OCI-LY3 (cell line): ENCODE measurements around the gene MBOAT7.
A peak's percentile ranks its signal among the peaks of the same experiment; 100 is the strongest.

Source experiments
- H2AFZ ChIP-seq: fragments of 200-600, 300-600 bp; shearing (Covaris generic); 2 replicates; pipeline ENCODE4 v1.6.0; 2014; ENCODE audit warnings: antibody characterized with exemption, low read depth, low read length
- H3K27ac ChIP-seq: fragments of 200-600, 300-600 bp; sonication (generic); 2 replicates; pipeline ENCODE4 v1.5.1; 2014; ENCODE audit warnings: mild to moderate bottlenecking, low read length, moderate library complexity, mixed read lengths
- H3K27me3 ChIP-seq: fragments of 200-600, 300-600 bp; sonication (generic); 2 replicates; pipeline ENCODE4 v1.6.1; 2014; ENCODE audit warnings: low read depth, low read length, mixed read lengths
- H3K36me3 ChIP-seq: fragments of 200-600, 300-600 bp; sonication (generic); replicated peaks from 2 replicates; pipeline ENCODE3; 2014; ENCODE audit warnings: low read depth, low read length, mixed read lengths
- H3K4me1 ChIP-seq: fragments of 300-600, 200-600 bp; sonication (generic); 2 replicates; pipeline ENCODE4 v1.6.1; 2014; ENCODE audit warnings: low read length, mixed read lengths
- H3K4me2 ChIP-seq: fragments of 200-600, 300-600 bp; sonication (generic); 2 replicates; pipeline ENCODE4 v1.6.1; 2014; ENCODE audit warnings: low read length, mixed read lengths
- H3K4me3 ChIP-seq: fragments of 300-600, 200-600 bp; sonication (generic); 2 replicates; pipeline ENCODE4 v1.5.1; 2014; ENCODE audit warnings: antibody characterized with exemption, mild to moderate bottlenecking, low read length, moderate library complexity
- H3K79me2 ChIP-seq: fragments of 300-600, 200-600 bp; shearing (Covaris generic); 2 replicates; pipeline ENCODE4 v1.6.1; 2014; ENCODE audit warnings: mild to moderate bottlenecking, low read length, mixed read lengths
- H3K9ac ChIP-seq: fragments of 300-600, 200-600 bp; shearing (Covaris generic); 2 replicates; pipeline ENCODE4 v1.6.0; 2014; ENCODE audit warnings: mild to moderate bottlenecking, low read length, moderate library complexity
- H3K9me3 ChIP-seq: fragments of 200-600, 300-600 bp; shearing (Covaris generic); 2 replicates; pipeline ENCODE4 v1.6.1; 2014; ENCODE audit warnings: low read length, mixed read lengths; ENCODE audit not compliant: insufficient read depth
- H4K20me1 ChIP-seq: fragments of 200-600, 300-600 bp; sonication (generic); 2 replicates; pipeline ENCODE4 v1.6.1; 2016; ENCODE audit warnings: low read length, mixed read lengths; ENCODE audit not compliant: insufficient read depth
- EZH2phosphoT487 ChIP-seq: fragments of 200-600 bp; shearing (Covaris generic); IDR thresholded peaks from 2 replicates; pipeline ENCODE4 v1.6.1; 2018; ENCODE audit warnings: antibody characterized with exemption, mixed run types, low read depth
- TF ChIP-seq, protein P1 (sequence below): fragments of 200-600, 300-600 bp; sonication (generic); IDR thresholded peaks from 2 replicates; pipeline ENCODE4 v1.5.1; 2014; ENCODE audit warnings: antibody characterized with exemption, low read length, low read depth

Gene MBOAT7

DNA sequence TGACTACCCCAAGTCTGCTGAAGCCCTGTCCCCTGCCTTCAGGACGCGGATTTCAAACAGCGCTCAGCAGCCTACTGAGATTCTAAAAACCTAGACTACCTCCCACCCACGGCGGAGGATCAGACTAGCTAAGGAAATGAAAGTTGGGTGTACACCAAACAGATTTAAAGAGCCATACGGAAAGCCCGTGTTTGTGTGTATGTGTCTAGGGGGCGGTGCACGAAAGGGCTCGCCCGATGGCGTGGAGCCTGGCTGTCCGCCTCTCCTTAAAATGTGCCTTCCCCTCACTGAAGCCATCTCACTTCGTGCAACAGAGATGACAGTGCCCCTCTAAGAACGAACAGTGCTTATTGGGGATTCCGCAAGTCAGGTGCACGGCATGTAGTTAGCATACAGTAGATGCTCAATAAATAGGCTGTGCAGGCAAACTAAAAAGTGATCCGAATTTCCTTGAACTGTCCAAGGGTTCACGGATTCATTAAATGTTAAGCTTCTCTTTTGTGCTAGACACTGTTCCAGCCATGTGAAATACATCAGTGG lies 30.5 kb downstream of the MBOAT7 start:
- H3K9me3 ChIP-seq: no peaks in the 10 kb centered on the region
- H3K79me2 ChIP-seq: peaks cover 18% of the 10 kb centered on the region
- peak overlapping the region; percentile 74 for H3K27ac ChIP-seq
- TF ChIP-seq, protein P1, sequence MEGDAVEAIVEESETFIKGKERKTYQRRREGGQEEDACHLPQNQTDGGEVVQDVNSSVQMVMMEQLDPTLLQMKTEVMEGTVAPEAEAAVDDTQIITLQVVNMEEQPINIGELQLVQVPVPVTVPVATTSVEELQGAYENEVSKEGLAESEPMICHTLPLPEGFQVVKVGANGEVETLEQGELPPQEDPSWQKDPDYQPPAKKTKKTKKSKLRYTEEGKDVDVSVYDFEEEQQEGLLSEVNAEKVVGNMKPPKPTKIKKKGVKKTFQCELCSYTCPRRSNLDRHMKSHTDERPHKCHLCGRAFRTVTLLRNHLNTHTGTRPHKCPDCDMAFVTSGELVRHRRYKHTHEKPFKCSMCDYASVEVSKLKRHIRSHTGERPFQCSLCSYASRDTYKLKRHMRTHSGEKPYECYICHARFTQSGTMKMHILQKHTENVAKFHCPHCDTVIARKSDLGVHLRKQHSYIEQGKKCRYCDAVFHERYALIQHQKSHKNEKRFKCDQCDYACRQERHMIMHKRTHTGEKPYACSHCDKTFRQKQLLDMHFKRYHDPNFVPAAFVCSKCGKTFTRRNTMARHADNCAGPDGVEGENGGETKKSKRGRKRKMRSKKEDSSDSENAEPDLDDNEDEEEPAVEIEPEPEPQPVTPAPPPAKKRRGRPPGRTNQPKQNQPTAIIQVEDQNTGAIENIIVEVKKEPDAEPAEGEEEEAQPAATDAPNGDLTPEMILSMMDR: no peak
- TF ChIP-seq EZH2phosphoT487: no peak
- H2AFZ ChIP-seq: peak overlapping the region; percentile 48; the same call in 1 of the 2 replicates
- H3K4me3 ChIP-seq: peak overlapping the region; percentile 81
- peak overlapping the region; percentile 70 for H3K9ac ChIP-seq
- H3K27me3 ChIP-seq: no peaks in the 10 kb centered on the region
- peak overlapping the region; percentile 95 for H3K4me2 ChIP-seq
- H3K4me1 ChIP-seq: peaks cover 18% of the 10 kb centered on the region
- H3K36me3 ChIP-seq: peaks cover 39% of the 10 kb centered on the region
- no peaks in the 10 kb centered on the region for H4K20me1 ChIP-seq

DNA sequence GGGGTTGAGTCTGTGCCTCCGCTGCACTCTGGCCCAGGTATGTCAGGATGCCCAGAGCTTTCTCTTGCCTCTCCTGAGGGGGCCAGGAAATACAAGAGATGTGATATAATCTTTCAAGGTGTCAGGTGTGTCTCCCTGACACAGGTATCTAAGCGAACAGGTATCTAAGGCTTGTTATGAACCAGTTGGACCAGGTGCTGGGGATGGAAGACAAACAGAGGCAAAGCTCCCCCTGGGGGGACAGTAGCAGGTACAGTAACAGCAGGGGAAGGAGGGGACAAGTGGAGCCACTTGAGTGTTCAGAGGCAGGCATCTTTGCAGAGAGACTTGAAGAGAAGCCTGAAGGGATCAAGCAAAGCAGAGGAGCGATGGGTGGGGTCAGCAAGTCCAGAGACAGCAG lies 32.4 kb downstream of the MBOAT7 start:
- Histone ChIP-seq H2AFZ (no peak overlapping the region), H3K27me3 (no peaks in the 10 kb centered on the region), H3K79me2 (peaks cover 18% of the 10 kb centered on the region), H4K20me1 (no peaks in the 10 kb centered on the region), H3K27ac (no peak overlapping the region), H3K36me3 (peaks cover 50% of the 10 kb centered on the region), H3K4me2 (no peak overlapping the region), H3K4me3 (no peak overlapping the region), H3K9me3 (no peaks in the 10 kb centered on the region), H3K9ac (no peak overlapping the region), H3K4me1 (peaks cover 18% of the 10 kb centered on the region)
- TF ChIP-seq, protein P1: no peak
- TF ChIP-seq EZH2phosphoT487: no peak

DNA sequence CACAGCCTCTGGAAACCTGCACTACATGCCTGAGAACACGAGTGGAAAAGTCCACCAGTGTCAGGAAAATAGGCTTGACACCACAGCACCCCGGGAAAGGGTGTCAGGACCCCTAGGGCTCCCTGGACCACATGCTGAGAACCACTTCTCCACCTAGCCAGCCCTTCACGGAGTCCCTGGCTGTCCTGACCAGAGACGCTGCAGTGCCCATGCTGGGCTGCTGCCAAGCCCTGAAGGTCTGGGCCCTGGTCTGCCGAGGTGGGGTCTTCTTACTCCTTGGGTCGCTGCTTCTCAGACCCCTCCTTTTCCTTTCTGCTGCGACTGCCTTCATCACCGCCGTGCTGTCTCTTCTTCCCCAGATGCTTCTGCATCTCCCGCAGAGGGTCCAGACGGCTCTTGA lies 32.9 kb downstream of the MBOAT7 start:
- Histone ChIP-seq H3K4me3 (no peak overlapping the region), H3K36me3 (peaks cover 55% of the 10 kb centered on the region), H4K20me1 (no peaks in the 10 kb centered on the region), H2AFZ (no peak overlapping the region), H3K27ac (no peak overlapping the region), H3K9ac (no peak overlapping the region), H3K9me3 (no peaks in the 10 kb centered on the region), H3K4me2 (no peak overlapping the region), H3K79me2 (peaks cover 18% of the 10 kb centered on the region), H3K27me3 (no peaks in the 10 kb centered on the region), H3K4me1 (peaks cover 18% of the 10 kb centered on the region)
- TF ChIP-seq EZH2phosphoT487: no peak
- TF ChIP-seq, protein P1: no peak

DNA sequence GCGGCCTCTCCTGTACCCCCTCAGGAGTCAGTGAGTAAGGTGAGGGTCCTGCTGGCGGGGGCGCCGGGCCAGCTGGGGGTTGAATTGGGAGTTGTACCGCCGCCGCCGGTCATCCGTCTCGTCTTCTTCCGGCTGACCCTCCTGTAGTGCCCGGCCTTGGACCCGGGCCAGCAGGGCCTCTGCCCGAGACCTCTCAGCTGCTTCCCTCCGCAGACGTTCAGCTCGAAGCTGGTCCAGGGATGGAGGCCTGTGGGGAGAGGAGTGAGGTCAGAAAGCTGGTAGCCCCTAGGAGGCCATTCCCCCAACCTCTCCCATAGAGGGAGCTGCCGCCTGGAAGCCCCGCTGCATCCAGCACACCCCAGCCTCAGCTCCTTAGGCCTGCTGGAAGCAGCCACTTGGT lies 33.7 kb downstream of the MBOAT7 start:
- no peak for TF ChIP-seq EZH2phosphoT487
- TF ChIP-seq, protein P1: no peak
- Histone ChIP-seq H3K36me3 (peaks cover 60% of the 10 kb centered on the region), H3K27ac (no peak overlapping the region), H3K27me3 (no peaks in the 10 kb centered on the region), H3K9ac (no peak overlapping the region), H4K20me1 (no peaks in the 10 kb centered on the region), H3K79me2 (peaks cover 14% of the 10 kb centered on the region), H3K9me3 (no peaks in the 10 kb centered on the region), H3K4me2 (no peak overlapping the region), H3K4me1 (peaks cover 15% of the 10 kb centered on the region), H3K4me3 (no peak overlapping the region), H2AFZ (no peak overlapping the region)
